ENCODE measurements around the gene HDAC9.

- TF ChIP-seq CTCF (IDR thresholded peaks at IDR 0.05), result no peak
- no peak for TF ChIP-seq EZH2 (IDR thresholded peaks at IDR 0.05)
Observed at GRCh38 chr7:18555120-18555519, 59.6 kb downstream of the HDAC9 start.
